Hematopoietic multipotent progenitor cell treated with erythropoietin and hydrocortisone succinate and interleukin-3 and kit ligand, for 17 days (in vitro differentiated cells): ENCODE results near the gene ANXA3.

Experiments
- DNase-seq: peaks from one replicate; pipeline ENCODE4 v3.0.0-alpha.2; 2015; ENCODE audit warnings: low spot score

The ANXA3 gene

GRCh38 chr4:78644744-78645330 lies 93.3 kb downstream of the ANXA3 start:
- peak; percentile 92 for DNase-seq

- DNase-seq, result peak; percentile 92
These were observed 94.5 kb downstream of the ANXA3 start for GRCh38 chr4:78645853-78646757.

GRCh38 chr4:78647272-78647671 lies 95.7 kb downstream of the ANXA3 start:
- DNase-seq, result peak; percentile 36

- DNase-seq, result peak; percentile 27
These were observed 97.2 kb downstream of the ANXA3 start for GRCh38 chr4:78648640-78649363.

- DNase-seq, result peak; percentile 70
These were observed 98.8 kb downstream of the ANXA3 start for GRCh38 chr4:78650106-78651024.

- DNase-seq, result peak; percentile 77
These were observed 99.8 kb downstream of the ANXA3 start for GRCh38 chr4:78651250-78651860.

GRCh38 chr4:78652282-78652876 lies 100.8 kb downstream of the ANXA3 start:
- peak; percentile 36 for DNase-seq

- DNase-seq, result peak; percentile 62
These were observed 102.1 kb downstream of the ANXA3 start for GRCh38 chr4:78653655-78654054.

GRCh38 chr4:78654807-78655206 lies 103.2 kb downstream of the ANXA3 start:
- DNase-seq, result no peak

- no peak for DNase-seq
These were observed 105.4 kb downstream of the ANXA3 start for GRCh38 chr4:78656968-78657445.

GRCh38 chr4:78659264-78659663 lies 107.7 kb downstream of the ANXA3 start:
- DNase-seq, result no peak

GRCh38 chr4:78659665-78660064 lies 108.1 kb downstream of the ANXA3 start:
- DNase-seq, result no peak
